Measurements from ENCODE around the gene IFRD1.
"Not testable (repeated sequence)": the region's sequence is repeated elsewhere in the genome, so short reads cannot be mapped to it uniquely, and the experiment has no call there.

IFRD1 gene

GRCh38 chr7:112492186-112492585, 41.9 kb downstream of the IFRD1 start:
- no peak for DNase-seq

- no peak for DNase-seq
These were observed 44.4 kb downstream of the IFRD1 start for GRCh38 chr7:112494656-112495055.

GRCh38 chr7:112495156-112495788, 45.0 kb downstream of the IFRD1 start:
- DNase-seq = no peak

GRCh38 chr7:112495810-112496462, 45.7 kb downstream of the IFRD1 start:
- peak; percentile 37 for DNase-seq

GRCh38 chr7:112497481-112497880, 47.2 kb downstream of the IFRD1 start:
- no peak for DNase-seq

GRCh38 chr7:112500619-112501018, 50.4 kb downstream of the IFRD1 start:
- no peak for DNase-seq

- DNase-seq = no peak
These were observed 51.7 kb downstream of the IFRD1 start for GRCh38 chr7:112501801-112502503.

GRCh38 chr7:112502700-112503099, 52.4 kb downstream of the IFRD1 start:
- DNase-seq = no peak

- DNase-seq = no peak
These were observed 53.2 kb downstream of the IFRD1 start for GRCh38 chr7:112503361-112503972.

- no peak for DNase-seq
These were observed 53.9 kb downstream of the IFRD1 start for GRCh38 chr7:112504093-112504695.

- DNase-seq = no peak
These were observed 55.2 kb downstream of the IFRD1 start for GRCh38 chr7:112505495-112505894.

- no peak for DNase-seq
These were observed 58.1 kb downstream of the IFRD1 start for GRCh38 chr7:112508404-112508803.

GRCh38 chr7:112509402-112509801, 59.1 kb downstream of the IFRD1 start:
- DNase-seq = no peak

GRCh38 chr7:112510001-112510742, 59.9 kb downstream of the IFRD1 start:
- DNase-seq = no peak

- no peak for DNase-seq
These were observed 60.5 kb downstream of the IFRD1 start for GRCh38 chr7:112510743-112511110.

GRCh38 chr7:112511451-112512202, 61.4 kb downstream of the IFRD1 start:
- DNase-seq = no peak

- DNase-seq = no peak
These were observed 62.4 kb downstream of the IFRD1 start for GRCh38 chr7:112512451-112513210.

GRCh38 chr7:112515989-112516388, 65.7 kb downstream of the IFRD1 start:
- no peak for DNase-seq

GRCh38 chr7:112516418-112516817, 66.2 kb downstream of the IFRD1 start:
- DNase-seq = not testable (repeated sequence)

- DNase-seq = no peak
These were observed 67.2 kb downstream of the IFRD1 start for GRCh38 chr7:112517487-112517886.

- no peak for DNase-seq
These were observed 70.5 kb downstream of the IFRD1 start for GRCh38 chr7:112520787-112521186.

Data from DMS 273 treated with DMSO at 0.1 percent for 48 hours (cell line).